HepG2 (cell line): ENCODE measurements around the gene RBP5. TPM values are rescaled to one million over a fixed set of nuclear protein-coding genes. Genes with fewer than 3 reads are reported as not detected.

Source experiments
- ATAC-seq: fragments of 200-7000 bp; cut with Tn5 transposase; 3 replicates; pipeline ENCODE4 v1.9.1; 2020; ENCODE audit warnings: mild to moderate bottlenecking, moderate library complexity
- BruUV-seq: library from RNA; stranded (reverse); fragments of 400-500 nt; replicated peaks from 2 replicates; lab custom pipeline; 2021; lab: Mats Ljungman, UMichigan
- CTCF ChIA-PET: fragments of 300-600 bp; formaldehyde crosslinking; extraction: SDS; loops from one replicate; lab custom pipeline; 2021; ENCODE audit warnings: low total read pairs, inconsistent platforms, low intra/inter-chr PET ratio; lab: Yijun Ruan, JAX
- POLR2A ChIA-PET: fragments of 350-600 bp; sonication (Branson Sonifier 250); formaldehyde crosslinking; loops from one replicate; lab custom pipeline; 2020; ENCODE audit warnings: antibody characterized with exemption, inconsistent platforms; lab: Yijun Ruan, JAX
- DNase-seq: peaks from one replicate; pipeline ENCODE4 v3.0.0-alpha.2; 2015; ENCODE audit warnings: low spot score
- FAIRE-seq: peaks from 3 replicates; lab custom pipeline; 2011; peaks lifted over from hg19 to GRCh38; lab: Jason Lieb, UNC
- H2AFZ ChIP-seq: one replicate; pipeline ENCODE4 v1.6.1; 2011; ENCODE audit warnings: low read length, inconsistent platforms
- H3K27ac ChIP-seq: fragments of 300-600 bp; 3 replicates; pipeline ENCODE4 v1.8.0; 2011; ENCODE audit warnings: mixed run types, mild to moderate bottlenecking, mixed read lengths, low read length, inconsistent platforms; ENCODE audit not compliant: insufficient read depth; ENCODE audit errors: extremely low read length
- H3K27me3 ChIP-seq, 2 experiments: fragments of 200-600 bp in 1 of 2; 2 replicates in 1 of 2; 3 replicates in 1 of 2; pipeline versions ENCODE4 v1.6.0 to v1.8.0; 2011; ENCODE audit warnings: low read length in 2 of 2, mild to moderate bottlenecking in 2 of 2, moderate library complexity in 2 of 2, inconsistent platforms in 1 of 2; ENCODE audit not compliant: insufficient read depth in 2 of 2, control insufficient read depth in 1 of 2
- H3K36me3 ChIP-seq, 2 experiments: fragments of 200-600 bp in 1 of 2; replicated peaks in 1 of 2; 2 replicates in 1 of 2; 3 replicates in 1 of 2; pipeline versions ENCODE4 v1.5.1 to v1.8.0; 2011; ENCODE audit warnings: low read length in 2 of 2, inconsistent platforms in 1 of 2; ENCODE audit not compliant: insufficient read depth in 2 of 2, control insufficient read depth in 1 of 2
- H3K4me1 ChIP-seq: 2 replicates; pipeline ENCODE4 v1.5.1; 2012; ENCODE audit warnings: low read length, inconsistent platforms; ENCODE audit not compliant: insufficient read depth
- H3K4me2 ChIP-seq: 2 replicates; pipeline ENCODE4 v1.6.0; 2011; ENCODE audit warnings: low read depth, low read length, inconsistent platforms
- H3K4me3 ChIP-seq, 3 experiments: fragments of 200-600 bp in 1 of 3; sonication (generic), shearing (Covaris generic) in 1 of 3; replicated peaks in 1 of 3; 2 replicates each; pipeline ENCODE4 v1.5.1; 2011 to 2016; ENCODE audit warnings: low read length in 3 of 3, inconsistent platforms in 2 of 3, low read depth in 2 of 3, mild to moderate bottlenecking in 2 of 3, control low read depth in 1 of 3, mixed read lengths in 1 of 3; ENCODE audit not compliant: insufficient read depth in 1 of 3
- H3K79me2 ChIP-seq: one replicate; pipeline ENCODE4 v1.6.1; 2011; ENCODE audit warnings: low read length, inconsistent platforms; ENCODE audit not compliant: insufficient read depth
- H3K9ac ChIP-seq: 2 replicates; pipeline ENCODE4 v1.6.0; 2011; ENCODE audit warnings: mild to moderate bottlenecking, low read depth, low read length, inconsistent platforms; ENCODE audit not compliant: insufficient read depth
- H3K9me3 ChIP-seq: 2 replicates; pipeline ENCODE4 v1.5.1; 2012; ENCODE audit warnings: mild to moderate bottlenecking, low read length
- H4K20me1 ChIP-seq: 2 replicates; pipeline ENCODE4 v1.6.0; 2011; ENCODE audit warnings: inconsistent platforms, mild to moderate bottlenecking, low read length, moderate library complexity; ENCODE audit not compliant: insufficient read depth
- AHR ChIP-seq: IDR thresholded peaks from 2 replicates; pipeline ENCODE4 v1.6.1; 2018; ENCODE audit warnings: missing genetic modification reagents, missing compliant biosample characterization
- LRRFIP1 ChIP-seq: sonication (generic); formaldehyde crosslinking; conservative IDR thresholded peaks from 2 replicates; pipeline ENCODE4 v1.4.0; 2020; ENCODE audit warnings: missing genetic modification reagents
- MIER2 ChIP-seq: IDR thresholded peaks from 2 replicates; pipeline ENCODE4 v1.6.1; 2016; ENCODE audit warnings: missing biosample characterization, missing genetic modification reagents
- PAXIP1 ChIP-seq: sonication (generic); formaldehyde crosslinking; conservative IDR thresholded peaks from 2 replicates; pipeline ENCODE4 v1.4.0; 2020; ENCODE audit warnings: mild to moderate bottlenecking, missing genetic modification reagents, moderate library complexity
- SALL1 ChIP-seq: sonication (generic); formaldehyde crosslinking; IDR thresholded peaks from 2 replicates; pipeline ENCODE4 v1.8.0; 2022; ENCODE audit warnings: mild to moderate bottlenecking, missing genetic modification reagents
- THRA ChIP-seq: sonication (generic); formaldehyde crosslinking; IDR thresholded peaks from 2 replicates; pipeline ENCODE4 v1.4.0; 2020; ENCODE audit warnings: missing genetic modification reagents, borderline replicate concordance
- ZNF136 ChIP-seq: sonication (generic); formaldehyde crosslinking; IDR thresholded peaks from 2 replicates; pipeline ENCODE4 v1.8.1; 2022; ENCODE audit warnings: low read depth, mild to moderate bottlenecking, moderate library complexity, missing genetic modification reagents
- ZNF256 ChIP-seq: sonication (generic); formaldehyde crosslinking; conservative IDR thresholded peaks from 2 replicates; pipeline ENCODE4 v1.4.0; 2020; ENCODE audit warnings: missing genetic modification reagents
- ZNF382 ChIP-seq: sonication (generic); formaldehyde crosslinking; IDR thresholded peaks from 2 replicates; pipeline ENCODE4 v1.5.0; 2020; ENCODE audit warnings: missing genetic modification reagents, mild to moderate bottlenecking, borderline replicate concordance
- ZNF563 ChIP-seq: sonication (generic); formaldehyde crosslinking; IDR thresholded peaks from 2 replicates; pipeline ENCODE4 v1.8.0; 2022; ENCODE audit warnings: mild to moderate bottlenecking, moderate library complexity, missing genetic modification reagents
- ZNF576 ChIP-seq: sonication (generic); formaldehyde crosslinking; IDR thresholded peaks from 2 replicates; pipeline ENCODE4 v1.4.0; 2020; ENCODE audit warnings: mild to moderate bottlenecking, missing genetic modification reagents
- ZNF740 ChIP-seq: sonication (generic); formaldehyde crosslinking; IDR thresholded peaks from 2 replicates; pipeline ENCODE4 v1.4.0; 2020; ENCODE audit warnings: missing genetic modification reagents
- WGBS: methylation state at CpG from one replicate; pipeline ENCODE4 v1.1.6; 2017; ENCODE audit warnings: low lambda C conversion rate; 5-methylcytosine and 5-hydroxymethylcytosine counted together
- in situ Hi-C: cut with HindIII; loops from 2 replicates; pipeline ENCODE4 v1.10.0; 2017; ENCODE audit warnings: low pct_unique_long_range_greater_than_20kb; ENCODE audit not compliant: extremely low pct_ligation_motif_present
- intact Hi-C: fragments of 100-400 bp; cut with micrococcal nuclease; formaldehyde crosslinking; loops from one replicate; pipeline ENCODE4 v1.10.0; 2022; ENCODE audit not compliant: unreplicated experiment
- polyA plus RNA-seq, 8 experiments: library from polyadenylated mRNA; depleted of rRNA in 3 of 8; stranded (reverse) in 7 of 8; unstranded in 1 of 8; fragments of >200 nt; fragmentation: Illumina TruSeq in 4 of 8; extraction: Trizol in 4 of 8; gene quantifications; 2 replicates each; pipeline versions ENCODE4 v1.2.1 to v1.2.3, GENCODE V29; 2011 to 2016; ENCODE audit warnings: low read depth in 4 of 8, missing spikeins in 1 of 8, mixed read lengths in 1 of 8; ENCODE audit not compliant: insufficient read depth in 1 of 8
- total RNA-seq, 5 experiments: library from RNA; depleted of rRNA; stranded (reverse); fragments of >200 nt; fragmentation: Illumina TruSeq; extraction: Trizol; gene quantifications; 2 replicates each; pipeline ENCODE4 v1.2.3, GENCODE V29; 2016; ENCODE audit warnings: low read depth in 1 of 5

The RBP5 gene
- total and polyA plus RNA-seq, 2 of the 13 experiments (the other 11 are each of a cell fraction or from before 2014, with no cell fraction given) = 13.8 to 19.8 TPM

- in situ Hi-C loops (no loop called here), intact Hi-C loops (no loop called here)
- Histone ChIP-seq H3K27ac (no peak overlapping the region), H3K9ac (no peak overlapping the region), H3K9me3 (no peaks in the 10 kb centered on the region), H3K4me2 (no peak overlapping the region), H3K4me3 (no peak overlapping the region), H4K20me1 (no peaks in the 10 kb centered on the region; the same call in 1 of the 2 replicates), H3K79me2 (no peaks in the 10 kb centered on the region), H2AFZ (no peak overlapping the region), H3K36me3 (peaks cover 6 to 13% of the 10 kb centered on the region in 2 experiments; a peak in 4 of 5 replicates), H3K4me1 (peaks cover 15% of the 10 kb centered on the region), H3K27me3 (no peaks in the 10 kb centered on the region)
- WGBS = 94% methylated on average over 4 of the region's 4 CpGs
- ATAC-seq (no peak), DNase-seq (no peak), FAIRE-seq (no peak)
- no peak for TF ChIP-seq LRRFIP1 (CRISPR knock-in tag)
- no peak for TF ChIP-seq SALL1 (CRISPR knock-in tag)
- TF ChIP-seq ZNF740 (CRISPR knock-in tag) = no peak
- no peak for TF ChIP-seq MIER2 (CRISPR knock-in tag)
- TF ChIP-seq ZNF256 = no peak
- TF ChIP-seq ZNF576 (CRISPR knock-in tag) = no peak
- no peak for TF ChIP-seq PAXIP1 (CRISPR knock-in tag)
- no peak for TF ChIP-seq ZNF136 (CRISPR knock-in tag)
- no peak for TF ChIP-seq AHR
- TF ChIP-seq ZNF563 (CRISPR knock-in tag) = no peak
- no peak for TF ChIP-seq ZNF382 (CRISPR knock-in tag)
- no peak for TF ChIP-seq THRA (CRISPR knock-in tag)
- POLR2A ChIA-PET = interaction anchor here (1.6 kb wide), 1 partner anchor 156 kb away, joined by 5 read pairs; the partner anchor contains the start of genes C12orf57 and RNU7-1
- CTCF ChIA-PET = no interaction called here
- no TSS peak for BruUV-seq
Observed at GRCh38 chr12:7100239-7100638, 28.4 kb downstream of the RBP5 start.
